ENCODE results near the gene SPOCK1.

SPOCK1 gene

GRCh38 chr5:137075163-137075970 is 423.8 kb downstream of the SPOCK1 start:
- Histone ChIP-seq H3K9me3 (ENCODE audit: control insufficient read depth, low read length) (no peaks in the 10 kb centered on the region), H3K27me3 (replicated peaks; ENCODE audit: control insufficient read depth, insufficient read depth, low read length, poor library complexity, severe bottlenecking) (no peaks in the 10 kb centered on the region), H3K36me3 (ENCODE audit: control insufficient read depth, insufficient read depth, low read length) (no peaks in the 10 kb centered on the region), H3K4me3 (ENCODE audit: insufficient read depth, low read depth, low read length, poor library complexity, severe bottlenecking) (no peak overlapping the region), H3K4me1 (ENCODE audit: control insufficient read depth, insufficient read depth, low read length, poor library complexity, severe bottlenecking) (no peaks in the 10 kb centered on the region), H3K27ac (ENCODE audit: insufficient read depth, low read length, poor library complexity, severe bottlenecking) (no peak overlapping the region)
- no peak for DNase-seq

- Histone ChIP-seq H3K36me3 (ENCODE audit: control insufficient read depth, insufficient read depth, low read length) (no peaks in the 10 kb centered on the region), H3K4me1 (ENCODE audit: control insufficient read depth, insufficient read depth, low read length, poor library complexity, severe bottlenecking) (no peaks in the 10 kb centered on the region), H3K9me3 (ENCODE audit: control insufficient read depth, low read length) (no peaks in the 10 kb centered on the region), H3K27me3 (replicated peaks; ENCODE audit: control insufficient read depth, insufficient read depth, low read length, poor library complexity, severe bottlenecking) (no peaks in the 10 kb centered on the region), H3K27ac (ENCODE audit: insufficient read depth, low read length, poor library complexity, severe bottlenecking) (no peak overlapping the region), H3K4me3 (ENCODE audit: insufficient read depth, low read depth, low read length, poor library complexity, severe bottlenecking) (no peak overlapping the region)
- DNase-seq, result no peak
Measured at GRCh38 chr5:137073189-137073588, 425.9 kb downstream of the SPOCK1 start.

- no peaks in the 10 kb centered on the region for H3K27me3 ChIP-seq (replicated peaks; ENCODE audit: control insufficient read depth, insufficient read depth, low read length, poor library complexity, severe bottlenecking)
- no peaks in the 10 kb centered on the region for H3K36me3 ChIP-seq (ENCODE audit: control insufficient read depth, insufficient read depth, low read length)
- no peak for DNase-seq
- H3K4me3 ChIP-seq (ENCODE audit: insufficient read depth, low read depth, low read length, poor library complexity, severe bottlenecking), result no peak overlapping the region
- no peaks in the 10 kb centered on the region for H3K4me1 ChIP-seq (ENCODE audit: control insufficient read depth, insufficient read depth, low read length, poor library complexity, severe bottlenecking)
- no peaks in the 10 kb centered on the region for H3K9me3 ChIP-seq (ENCODE audit: control insufficient read depth, low read length)
- H3K27ac ChIP-seq (ENCODE audit: insufficient read depth, low read length, poor library complexity, severe bottlenecking), result no peak overlapping the region
Measured at GRCh38 chr5:137072361-137073115, 426.6 kb downstream of the SPOCK1 start.

GRCh38 chr5:137071931-137072330 is 427.2 kb downstream of the SPOCK1 start:
- no peaks in the 10 kb centered on the region for H3K4me1 ChIP-seq (ENCODE audit: control insufficient read depth, insufficient read depth, low read length, poor library complexity, severe bottlenecking)
- no peak for DNase-seq
- H3K9me3 ChIP-seq (ENCODE audit: control insufficient read depth, low read length), result no peaks in the 10 kb centered on the region
- H3K4me3 ChIP-seq (ENCODE audit: insufficient read depth, low read depth, low read length, poor library complexity, severe bottlenecking), result no peak overlapping the region
- H3K27ac ChIP-seq (ENCODE audit: insufficient read depth, low read length, poor library complexity, severe bottlenecking), result no peak overlapping the region
- no peaks in the 10 kb centered on the region for H3K36me3 ChIP-seq (ENCODE audit: control insufficient read depth, insufficient read depth, low read length)
- H3K27me3 ChIP-seq (replicated peaks; ENCODE audit: control insufficient read depth, insufficient read depth, low read length, poor library complexity, severe bottlenecking), result no peaks in the 10 kb centered on the region

- Histone ChIP-seq H3K27ac (ENCODE audit: insufficient read depth, low read length, poor library complexity, severe bottlenecking) (no peak overlapping the region), H3K27me3 (replicated peaks; ENCODE audit: control insufficient read depth, insufficient read depth, low read length, poor library complexity, severe bottlenecking) (no peaks in the 10 kb centered on the region), H3K4me3 (ENCODE audit: insufficient read depth, low read depth, low read length, poor library complexity, severe bottlenecking) (no peak overlapping the region), H3K36me3 (ENCODE audit: control insufficient read depth, insufficient read depth, low read length) (no peaks in the 10 kb centered on the region), H3K9me3 (ENCODE audit: control insufficient read depth, low read length) (no peaks in the 10 kb centered on the region), H3K4me1 (ENCODE audit: control insufficient read depth, insufficient read depth, low read length, poor library complexity, severe bottlenecking) (no peaks in the 10 kb centered on the region)
- DNase-seq, result no peak
Measured at GRCh38 chr5:137071526-137071925, 427.6 kb downstream of the SPOCK1 start.

- no peaks in the 10 kb centered on the region for H3K27me3 ChIP-seq (replicated peaks; ENCODE audit: control insufficient read depth, insufficient read depth, low read length, poor library complexity, severe bottlenecking)
- H3K4me1 ChIP-seq (ENCODE audit: control insufficient read depth, insufficient read depth, low read length, poor library complexity, severe bottlenecking), result no peaks in the 10 kb centered on the region
- H3K27ac ChIP-seq (ENCODE audit: insufficient read depth, low read length, poor library complexity, severe bottlenecking), result no peak overlapping the region
- H3K4me3 ChIP-seq (ENCODE audit: insufficient read depth, low read depth, low read length, poor library complexity, severe bottlenecking), result no peak overlapping the region
- no peaks in the 10 kb centered on the region for H3K36me3 ChIP-seq (ENCODE audit: control insufficient read depth, insufficient read depth, low read length)
- no peaks in the 10 kb centered on the region for H3K9me3 ChIP-seq (ENCODE audit: control insufficient read depth, low read length)
- no peak for DNase-seq
Measured at GRCh38 chr5:137070521-137070920, 428.6 kb downstream of the SPOCK1 start.

- H3K27ac ChIP-seq (ENCODE audit: insufficient read depth, low read length, poor library complexity, severe bottlenecking), result no peak overlapping the region
- no peaks in the 10 kb centered on the region for H3K36me3 ChIP-seq (ENCODE audit: control insufficient read depth, insufficient read depth, low read length)
- H3K4me1 ChIP-seq (ENCODE audit: control insufficient read depth, insufficient read depth, low read length, poor library complexity, severe bottlenecking), result no peaks in the 10 kb centered on the region
- no peaks in the 10 kb centered on the region for H3K27me3 ChIP-seq (replicated peaks; ENCODE audit: control insufficient read depth, insufficient read depth, low read length, poor library complexity, severe bottlenecking)
- H3K4me3 ChIP-seq (ENCODE audit: insufficient read depth, low read depth, low read length, poor library complexity, severe bottlenecking), result no peak overlapping the region
- H3K9me3 ChIP-seq (ENCODE audit: control insufficient read depth, low read length), result no peaks in the 10 kb centered on the region
- no peak for DNase-seq
Measured at GRCh38 chr5:137069358-137069757, 429.8 kb downstream of the SPOCK1 start.

DNA sequence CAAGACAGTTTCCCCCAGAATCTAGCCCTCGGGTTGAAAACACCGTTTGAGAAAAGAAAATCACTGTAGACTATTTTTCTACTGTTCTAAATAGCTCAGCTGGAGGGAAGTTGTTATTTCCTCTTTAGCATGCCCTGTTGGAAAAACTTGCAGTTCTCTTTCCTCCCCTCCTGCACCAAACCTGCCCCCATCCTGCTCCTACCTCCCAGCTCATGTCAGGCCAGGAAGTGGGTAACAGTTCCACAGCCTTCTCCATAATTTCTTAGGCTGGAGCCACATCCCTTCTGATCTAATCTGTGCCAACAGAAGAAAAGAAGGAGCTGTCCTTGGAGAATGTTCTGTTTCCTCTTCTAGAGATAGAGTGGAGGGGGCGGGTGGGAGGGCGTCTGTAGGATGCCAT is 437.7 kb downstream of the SPOCK1 start:
- H3K4me3 ChIP-seq (ENCODE audit: insufficient read depth, low read depth, low read length, poor library complexity, severe bottlenecking), result no peak overlapping the region
- H3K27me3 ChIP-seq (replicated peaks; ENCODE audit: control insufficient read depth, insufficient read depth, low read length, poor library complexity, severe bottlenecking), result no peaks in the 10 kb centered on the region
- H3K9me3 ChIP-seq (ENCODE audit: control insufficient read depth, low read length), result no peaks in the 10 kb centered on the region
- H3K27ac ChIP-seq (ENCODE audit: insufficient read depth, low read length, poor library complexity, severe bottlenecking), result no peak overlapping the region
- no peaks in the 10 kb centered on the region for H3K4me1 ChIP-seq (ENCODE audit: control insufficient read depth, insufficient read depth, low read length, poor library complexity, severe bottlenecking)
- DNase-seq, result no peak
- no peaks in the 10 kb centered on the region for H3K36me3 ChIP-seq (ENCODE audit: control insufficient read depth, insufficient read depth, low read length)

GRCh38 chr5:137058089-137058488 is 441.0 kb downstream of the SPOCK1 start:
- no peaks in the 10 kb centered on the region for H3K36me3 ChIP-seq (ENCODE audit: control insufficient read depth, insufficient read depth, low read length)
- DNase-seq, result no peak
- no peaks in the 10 kb centered on the region for H3K4me1 ChIP-seq (ENCODE audit: control insufficient read depth, insufficient read depth, low read length, poor library complexity, severe bottlenecking)
- H3K27me3 ChIP-seq (replicated peaks; ENCODE audit: control insufficient read depth, insufficient read depth, low read length, poor library complexity, severe bottlenecking), result no peaks in the 10 kb centered on the region
- H3K9me3 ChIP-seq (ENCODE audit: control insufficient read depth, low read length), result no peaks in the 10 kb centered on the region
- H3K4me3 ChIP-seq (ENCODE audit: insufficient read depth, low read depth, low read length, poor library complexity, severe bottlenecking), result no peak overlapping the region
- no peak overlapping the region for H3K27ac ChIP-seq (ENCODE audit: insufficient read depth, low read length, poor library complexity, severe bottlenecking)

GRCh38 chr5:137056676-137057075 is 442.4 kb downstream of the SPOCK1 start:
- no peaks in the 10 kb centered on the region for H3K9me3 ChIP-seq (ENCODE audit: control insufficient read depth, low read length)
- no peak overlapping the region for H3K27ac ChIP-seq (ENCODE audit: insufficient read depth, low read length, poor library complexity, severe bottlenecking)
- no peaks in the 10 kb centered on the region for H3K27me3 ChIP-seq (replicated peaks; ENCODE audit: control insufficient read depth, insufficient read depth, low read length, poor library complexity, severe bottlenecking)
- no peaks in the 10 kb centered on the region for H3K36me3 ChIP-seq (ENCODE audit: control insufficient read depth, insufficient read depth, low read length)
- H3K4me3 ChIP-seq (ENCODE audit: insufficient read depth, low read depth, low read length, poor library complexity, severe bottlenecking), result no peak overlapping the region
- no peak for DNase-seq
- no peaks in the 10 kb centered on the region for H3K4me1 ChIP-seq (ENCODE audit: control insufficient read depth, insufficient read depth, low read length, poor library complexity, severe bottlenecking)
